Epithelial cell of proximal tubule (primary cell): ENCODE data around the gene CLNK. TPM values are rescaled to one million over a fixed set of nuclear protein-coding genes. Genes with fewer than 3 reads are reported as not detected.

Experiments used
- DNase-seq: peaks from one replicate; pipeline ENCODE4 v3.0.0-alpha.2; 2011; ENCODE audit warnings: low read depth
- H3K4me3 ChIP-seq: 2 replicates; pipeline ENCODE4 v1.5.1; 2011; ENCODE audit warnings: low read depth, mild to moderate bottlenecking, low read length
- total RNA-seq: library from RNA; depleted of rRNA; stranded (reverse); fragments of >200 nt; gene quantifications from 2 replicates; pipeline ENCODE4 v1.2.3, GENCODE V29; 2015
- TF ChIP-seq, protein P1 (sequence below): conservative IDR thresholded peaks from 2 replicates; pipeline ENCODE4 v1.5.1; 2012; ENCODE audit warnings: low read depth, mild to moderate bottlenecking, low read length

The CLNK gene
- total RNA-seq, 1 donor from 2014 or later: not detected

DNA sequence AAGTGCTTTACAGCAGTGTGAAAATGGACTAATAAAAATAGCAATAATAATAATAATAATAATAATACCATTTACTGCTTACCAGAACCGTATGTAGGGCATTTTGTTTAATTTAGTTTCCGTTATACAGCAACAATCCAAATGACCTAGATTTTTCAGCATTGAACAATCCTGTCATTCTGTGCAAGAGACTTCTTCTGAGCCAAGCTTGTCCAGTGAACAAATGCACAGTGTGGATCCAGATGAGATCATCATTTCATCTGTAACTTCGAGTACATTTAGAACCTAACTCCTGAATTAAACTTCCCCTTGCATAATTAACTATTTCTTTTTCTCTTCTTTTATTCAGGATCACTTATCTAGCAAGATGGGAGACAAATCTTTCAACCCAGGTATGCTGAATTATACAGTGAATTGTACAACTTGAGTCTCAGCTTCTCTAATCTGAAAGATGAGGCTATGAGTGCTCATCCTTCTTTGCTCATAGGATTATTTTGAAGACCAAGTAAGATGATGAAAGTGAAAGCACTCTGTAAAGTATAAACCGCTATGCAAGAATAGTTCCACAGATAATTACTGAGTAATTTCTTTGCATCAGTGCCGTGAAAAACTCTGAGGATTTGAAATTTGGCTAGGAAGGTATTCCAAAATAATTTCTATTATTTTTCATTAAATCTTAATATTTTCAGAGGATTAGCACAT lies 6.6 kb downstream of the CLNK start:
- no peak overlapping the region for H3K4me3 ChIP-seq
- TF ChIP-seq, protein P1, sequence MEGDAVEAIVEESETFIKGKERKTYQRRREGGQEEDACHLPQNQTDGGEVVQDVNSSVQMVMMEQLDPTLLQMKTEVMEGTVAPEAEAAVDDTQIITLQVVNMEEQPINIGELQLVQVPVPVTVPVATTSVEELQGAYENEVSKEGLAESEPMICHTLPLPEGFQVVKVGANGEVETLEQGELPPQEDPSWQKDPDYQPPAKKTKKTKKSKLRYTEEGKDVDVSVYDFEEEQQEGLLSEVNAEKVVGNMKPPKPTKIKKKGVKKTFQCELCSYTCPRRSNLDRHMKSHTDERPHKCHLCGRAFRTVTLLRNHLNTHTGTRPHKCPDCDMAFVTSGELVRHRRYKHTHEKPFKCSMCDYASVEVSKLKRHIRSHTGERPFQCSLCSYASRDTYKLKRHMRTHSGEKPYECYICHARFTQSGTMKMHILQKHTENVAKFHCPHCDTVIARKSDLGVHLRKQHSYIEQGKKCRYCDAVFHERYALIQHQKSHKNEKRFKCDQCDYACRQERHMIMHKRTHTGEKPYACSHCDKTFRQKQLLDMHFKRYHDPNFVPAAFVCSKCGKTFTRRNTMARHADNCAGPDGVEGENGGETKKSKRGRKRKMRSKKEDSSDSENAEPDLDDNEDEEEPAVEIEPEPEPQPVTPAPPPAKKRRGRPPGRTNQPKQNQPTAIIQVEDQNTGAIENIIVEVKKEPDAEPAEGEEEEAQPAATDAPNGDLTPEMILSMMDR: no peak

DNA sequence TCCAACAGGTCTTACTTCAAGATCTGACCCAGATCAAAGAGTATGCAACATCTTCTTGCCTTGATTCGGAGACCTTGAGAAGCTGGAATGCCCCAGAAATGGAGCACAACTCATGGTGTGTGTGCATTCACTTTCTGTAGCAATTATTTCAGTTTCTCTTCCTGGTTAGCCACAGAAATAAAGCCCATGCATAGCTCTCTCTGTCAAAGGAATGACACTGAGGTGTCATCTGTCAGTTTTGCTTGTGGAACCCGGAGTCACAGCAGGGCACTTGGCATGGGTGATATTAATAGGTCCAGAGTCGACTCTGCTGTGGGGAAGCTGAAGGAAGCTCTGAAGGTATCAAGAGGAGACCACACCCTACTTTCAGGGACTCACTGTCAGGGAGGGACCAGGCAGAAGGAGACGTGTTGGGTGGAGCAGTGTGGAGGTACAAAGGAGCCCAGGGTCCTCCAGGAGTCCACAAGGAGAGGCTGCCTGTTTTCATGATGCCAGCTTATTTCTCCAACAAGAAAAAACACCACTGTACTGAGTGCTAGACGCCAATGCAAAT lies 10.7 kb downstream of the CLNK start:
- TF ChIP-seq, protein P1: no peak

More for the DNA sequence above, 6.6 kb downstream of the CLNK start:
- no peak for DNase-seq

GRCh38 chr4:10672379-10672778 lies 12.2 kb downstream of the CLNK start:
- no peak for DNase-seq
- TF ChIP-seq, protein P1: no peak
- no peak overlapping the region for H3K4me3 ChIP-seq

More for the DNA sequence above, 10.7 kb downstream of the CLNK start:
- no peak for DNase-seq
- H3K4me3 ChIP-seq: no peak overlapping the region

GRCh38 chr4:10671799-10672198 lies 12.8 kb downstream of the CLNK start:
- no peak overlapping the region for H3K4me3 ChIP-seq
- no peak for DNase-seq
- TF ChIP-seq, protein P1: no peak

DNA sequence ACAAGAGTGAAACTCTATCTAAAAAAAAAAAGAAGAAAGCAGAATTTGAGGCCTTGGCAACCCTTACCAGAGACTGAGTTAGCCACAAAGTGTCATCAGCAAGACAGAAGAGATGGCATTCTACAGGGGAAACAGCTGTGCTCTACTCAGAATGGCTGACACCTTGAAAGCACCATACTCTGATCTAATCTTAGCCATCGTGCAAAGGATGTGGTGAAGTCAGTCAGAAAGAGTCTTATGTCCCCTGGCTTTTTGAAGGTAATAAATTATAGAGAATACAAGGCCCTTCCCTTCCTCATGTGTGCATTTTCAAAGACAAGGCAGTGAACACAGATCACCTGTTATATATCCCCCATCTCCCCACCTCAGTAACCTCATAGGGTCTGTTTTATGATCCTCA lies 13.2 kb downstream of the CLNK start:
- TF ChIP-seq, protein P1: no peak
- H3K4me3 ChIP-seq: no peak overlapping the region
- no peak for DNase-seq

DNA sequence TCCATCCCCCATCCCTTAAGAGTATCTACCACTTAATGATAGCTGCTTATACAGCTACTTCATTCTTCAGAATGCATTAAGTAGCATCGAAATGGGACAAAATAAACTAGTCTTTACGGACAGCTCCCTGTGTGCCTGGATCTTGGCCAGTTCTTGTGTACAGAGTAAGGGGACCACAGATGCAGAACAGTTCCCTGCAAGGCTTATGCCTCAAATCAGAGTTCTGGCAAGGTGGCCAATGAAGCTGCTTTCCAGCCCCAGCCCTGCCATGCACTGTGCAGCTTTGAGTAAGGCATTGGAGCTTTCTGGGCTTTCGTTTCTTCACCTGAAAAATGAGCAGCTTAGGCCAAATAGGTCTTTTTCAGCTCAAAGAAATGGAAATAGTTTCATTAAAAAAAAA lies 14.2 kb downstream of the CLNK start:
- H3K4me3 ChIP-seq: no peak overlapping the region
- DNase-seq: no peak
- TF ChIP-seq, protein P1: no peak
